ENCODE data around the gene AFMID. TPM values are rescaled to one million over a fixed set of nuclear protein-coding genes. Genes with fewer than 3 reads are reported as not detected.
"Not testable (repeated sequence)": the region's sequence is repeated elsewhere in the genome, so short reads cannot be mapped to it uniquely, and the experiment has no call there.

AFMID gene
- total RNA-seq, 1 donor from 2014 or later: 107 TPM

DNA sequence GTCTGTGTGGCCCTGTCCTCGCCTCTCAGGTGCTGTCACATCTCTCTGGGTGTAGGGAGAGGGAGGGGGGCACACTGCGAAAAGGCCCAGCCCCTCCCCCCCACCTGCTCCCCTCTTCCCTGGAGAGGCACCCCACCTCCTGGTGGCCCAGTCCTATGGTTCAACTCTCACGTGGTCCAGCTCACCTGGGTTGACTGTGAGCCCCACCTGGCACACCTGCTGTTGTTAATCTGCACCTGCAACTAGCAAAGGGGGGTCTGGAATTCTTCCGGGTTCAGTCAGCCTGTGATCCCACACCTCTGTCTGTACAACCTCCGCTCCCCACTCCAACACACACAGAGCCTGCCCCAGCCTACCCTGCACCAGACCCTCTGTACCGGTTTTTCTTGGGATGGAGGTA lies 20.7 kb upstream of the AFMID start:
- Histone ChIP-seq H3K4me1 (peaks cover 7 to 12% of the 10 kb centered on the region in 2 donors), H3K9me3 (no peaks in the 10 kb centered on the region), H3K4me3 (no peak overlapping the region), H3K27ac (no peak overlapping the region), H3K27me3 (no peaks in the 10 kb centered on the region), H3K36me3 (peaks cover 0 to 4% of the 10 kb centered on the region in 2 donors)
- intact Hi-C loops (cut with DNase I): no loop called here
- no peak for DNase-seq (ENCODE audit: low spot score in 2 of 2)
- no peak for TF ChIP-seq CTCF (IDR thresholded peaks at IDR 0.05)

GRCh38 chr17:78168242-78168902 lies 18.8 kb upstream of the AFMID start, which contains the start of gene SYNGR2:
TSS of gene SYNGR2 (plus strand) at chr17:78168581. CDS start at chr17:78168617, 36 bp downstream.
- peak in 1 of 3 experiments; percentile 12 for TF ChIP-seq CTCF (IDR thresholded peaks at IDR 0.05)
- Histone ChIP-seq H3K27me3 (no peaks in the 10 kb centered on the region), H3K4me1 (peaks cover 7 to 30% of the 10 kb centered on the region in 2 donors), H3K27ac (peak within 1 kb of the TSS; percentile 91 to 96), H3K36me3 (peaks cover 9 to 12% of the 10 kb centered on the region in 2 donors), H3K9me3 (no peaks in the 10 kb centered on the region), H3K4me3 (peak within 1 kb of the TSS; percentile 97)
- intact Hi-C loops (cut with DNase I): loop anchor here (1.0 to 2.0 kb wide), 2 partner anchors 19 to 56 kb away; partner anchors contain the start of genes AFMID and TK1
- DNase-seq (ENCODE audit: low spot score in 2 of 2): peak in 1 of 2 donors; percentile 88

DNA sequence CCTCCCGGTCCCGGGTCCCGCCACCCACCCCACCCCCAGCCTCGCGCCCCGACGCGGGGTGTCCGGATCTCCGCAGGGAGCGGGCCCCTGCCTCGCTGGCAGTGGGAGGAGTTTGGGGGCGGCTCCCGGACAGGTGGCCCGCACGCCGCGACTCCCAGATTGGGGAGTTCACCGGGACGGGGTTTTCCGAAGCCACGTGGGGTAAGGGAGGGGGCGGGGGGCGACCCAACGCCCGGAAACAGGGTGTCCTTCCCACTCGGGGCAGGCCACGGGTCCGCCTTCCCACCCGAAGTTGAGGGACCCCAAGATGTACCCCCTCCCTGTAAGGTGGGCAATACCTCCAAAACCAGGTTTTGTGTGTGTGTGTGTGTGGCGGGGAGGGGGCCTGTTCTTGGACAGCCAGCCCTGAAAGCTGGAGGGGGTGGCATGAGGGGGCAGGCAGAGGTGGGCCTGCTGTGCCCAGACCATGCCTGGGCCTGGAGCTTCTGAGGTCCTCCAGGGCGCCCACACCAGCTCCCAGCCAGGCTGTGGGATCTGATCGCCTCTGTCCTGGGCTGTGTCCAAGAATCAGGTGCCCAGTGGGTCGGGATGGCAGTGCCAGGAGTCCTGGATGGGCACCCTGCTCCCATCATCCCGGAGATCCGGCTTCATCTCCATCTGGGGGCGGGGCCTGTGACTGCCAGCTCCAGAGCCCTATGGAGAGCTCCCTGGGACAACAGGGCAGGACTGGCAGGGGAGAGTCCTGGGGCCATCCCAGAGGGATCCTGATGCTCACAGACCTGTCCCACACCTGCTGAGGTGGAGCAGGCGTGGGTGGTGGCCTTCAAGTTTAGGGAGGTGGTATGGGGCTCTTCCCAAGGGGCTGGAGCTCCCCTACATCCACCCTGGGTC lies 18.0 kb upstream of the AFMID start:
- peak in 1 of 2 donors; percentile 82 for DNase-seq (ENCODE audit: low spot score in 2 of 2)
- no peaks in the 10 kb centered on the region for H3K9me3 ChIP-seq
- H3K27ac ChIP-seq: peak overlapping the region; percentile 91 to 96
- intact Hi-C loops (cut with DNase I): loop anchor here (1.0 to 2.0 kb wide), 2 partner anchors 18 to 56 kb away; partner anchors contain the start of genes AFMID and TK1
- TF ChIP-seq CTCF (IDR thresholded peaks at IDR 0.05): no peak
- peaks cover 7 to 34% of the 10 kb centered on the region in 2 donors for H3K4me1 ChIP-seq
- H3K27me3 ChIP-seq: no peaks in the 10 kb centered on the region
- peaks cover 9 to 12% of the 10 kb centered on the region in 2 donors for H3K36me3 ChIP-seq
- H3K4me3 ChIP-seq: peak overlapping the region; percentile 97

DNA sequence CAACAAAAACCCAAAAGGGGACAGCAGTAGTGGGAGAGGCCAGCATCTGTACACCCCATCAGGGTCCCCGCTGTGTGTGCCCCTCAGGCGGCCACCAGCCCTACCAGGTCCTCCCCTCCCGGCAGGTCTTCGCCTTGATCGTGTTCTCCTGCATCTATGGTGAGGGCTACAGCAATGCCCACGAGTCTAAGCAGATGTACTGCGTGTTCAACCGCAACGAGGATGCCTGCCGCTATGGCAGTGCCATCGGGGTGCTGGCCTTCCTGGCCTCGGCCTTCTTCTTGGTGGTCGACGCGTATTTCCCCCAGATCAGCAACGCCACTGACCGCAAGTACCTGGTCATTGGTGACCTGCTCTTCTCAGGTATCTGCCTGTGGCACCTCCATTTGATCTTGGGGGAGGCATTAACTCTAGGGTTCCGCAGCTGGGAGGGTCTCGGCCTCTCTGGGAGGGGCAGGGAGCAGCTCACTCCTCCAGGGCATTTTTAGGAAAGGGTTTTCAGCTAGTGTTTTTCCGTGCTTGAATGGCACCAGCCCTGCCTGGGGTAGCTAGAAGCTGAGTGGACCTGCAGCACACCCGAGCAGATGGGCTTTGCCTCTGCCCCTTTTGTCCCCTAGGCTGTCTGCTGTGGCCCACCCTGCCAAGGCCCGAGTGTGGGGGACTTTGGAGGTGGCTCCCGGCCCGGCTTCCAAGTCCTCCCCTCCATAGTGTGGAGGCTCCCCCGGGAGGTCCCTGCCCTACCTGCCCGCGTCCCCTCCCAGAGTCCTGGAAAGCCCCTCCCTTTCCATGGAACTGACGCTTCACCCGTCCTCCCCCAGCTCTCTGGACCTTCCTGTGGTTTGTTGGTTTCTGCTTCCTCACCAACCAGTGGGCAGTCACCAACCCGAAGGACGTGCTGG lies 16.2 kb upstream of the AFMID start:
- Histone ChIP-seq H3K9me3 (no peaks in the 10 kb centered on the region), H3K27ac (peak overlapping the region in 1 of 2 donors; percentile 81), H3K27me3 (no peaks in the 10 kb centered on the region), H3K4me3 (no peak overlapping the region), H3K4me1 (peaks cover 11 to 52% of the 10 kb centered on the region in 2 donors), H3K36me3 (peaks cover 9 to 12% of the 10 kb centered on the region in 2 donors)
- DNase-seq (ENCODE audit: low spot score in 2 of 2): no peak
- intact Hi-C loops (cut with DNase I): loop anchor here (5.0 to 10.0 kb wide), 3 partner anchors 569 to 1026 kb away; partner anchors contain the start of gene SEC14L1
- no peak for TF ChIP-seq CTCF (IDR thresholded peaks at IDR 0.05)

GRCh38 chr17:78171591-78172248 lies 15.4 kb upstream of the AFMID start:
- peak overlapping the region in 1 of 2 donors; percentile 8 for H3K4me3 ChIP-seq
- peaks cover 11 to 59% of the 10 kb centered on the region in 2 donors for H3K4me1 ChIP-seq
- intact Hi-C loops (cut with DNase I): loop anchor here (5.0 to 10.0 kb wide), 3 partner anchors 569 to 1027 kb away; partner anchors contain the start of gene SEC14L1
- not testable (repeated sequence) for DNase-seq (ENCODE audit: low spot score in 2 of 2); H3K9me3 ChIP-seq; H3K27me3 ChIP-seq
- peaks cover 9 to 12% of the 10 kb centered on the region in 2 donors for H3K36me3 ChIP-seq
- H3K27ac ChIP-seq: peak overlapping the region; percentile 81 to 89
